ENCODE measurements around the gene OR2T35. TPM values are rescaled to one million over a fixed set of nuclear protein-coding genes. Genes with fewer than 3 reads are reported as not detected.

The OR2T35 gene
- total and polyA plus RNA-seq, 4 donors: not detected

GRCh38 chr1:248597589-248597988 lies 47.5 kb downstream of the OR2T35 start, which contains the start of gene OR2T10:
Gene OR2T10 (minus strand): TSS chr1:248597700. CDS start chr1:248593768, 3,932 bp downstream.
- no peak for DNase-seq (ENCODE audit: low spot score)
- H3K4me3 ChIP-seq (ENCODE audit: low read depth in 1 of 3, low read length in 3 of 3): no peak within 1 kb of the TSS

GRCh38 chr1:248596615-248597014 lies 48.5 kb downstream of the OR2T35 start:
- H3K27ac ChIP-seq (ENCODE audit: low read depth in 1 of 2, low read length in 2 of 2): no peak overlapping the region
- H3K36me3 ChIP-seq (ENCODE audit: control insufficient read depth in 4 of 4, insufficient read depth in 3 of 4, low read depth in 1 of 4, low read length in 3 of 4): no peaks in the 10 kb centered on the region
- no peaks in the 10 kb centered on the region for H3K4me1 ChIP-seq (ENCODE audit: control insufficient read depth in 4 of 4, insufficient read depth in 4 of 4, low read length in 3 of 4)
- no peak overlapping the region for H3K9ac ChIP-seq (ENCODE audit: low read depth in 1 of 2, low read length in 2 of 2)
- H3K9me3 ChIP-seq (ENCODE audit: control insufficient read depth in 4 of 4, low read length in 3 of 4): no peaks in the 10 kb centered on the region
- no peak for TF ChIP-seq CTCF (IDR thresholded peaks at IDR 0.05; ENCODE audit: low read depth, low read length, missing input control)
- TF ChIP-seq, protein P1, sequence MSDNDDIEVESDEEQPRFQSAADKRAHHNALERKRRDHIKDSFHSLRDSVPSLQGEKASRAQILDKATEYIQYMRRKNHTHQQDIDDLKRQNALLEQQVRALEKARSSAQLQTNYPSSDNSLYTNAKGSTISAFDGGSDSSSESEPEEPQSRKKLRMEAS (IDR thresholded peaks at IDR 0.05): no peak
- TF ChIP-seq JUND (IDR thresholded peaks at IDR 0.05): no peak
- no peak for TF ChIP-seq EGR1 (IDR thresholded peaks at IDR 0.05; ENCODE audit: low read depth in 2 of 2)
- TF ChIP-seq, protein P2, sequence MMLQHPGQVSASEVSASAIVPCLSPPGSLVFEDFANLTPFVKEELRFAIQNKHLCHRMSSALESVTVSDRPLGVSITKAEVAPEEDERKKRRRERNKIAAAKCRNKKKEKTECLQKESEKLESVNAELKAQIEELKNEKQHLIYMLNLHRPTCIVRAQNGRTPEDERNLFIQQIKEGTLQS (IDR thresholded peaks at IDR 0.05): no peak
- TF ChIP-seq HNF4G (IDR thresholded peaks at IDR 0.05): no peak
- no peak for TF ChIP-seq RAD21 (IDR thresholded peaks at IDR 0.05)
- no peak for TF ChIP-seq YY1 (IDR thresholded peaks at IDR 0.05)
- no peak for TF ChIP-seq GABPA (IDR thresholded peaks at IDR 0.05 in 1 of 2, conservative IDR thresholded peaks at IDR 0.05 in 1 of 2)
- H3K4me3 ChIP-seq (ENCODE audit: low read depth in 1 of 3, low read length in 3 of 3): no peak overlapping the region
- DNase-seq (ENCODE audit: low spot score): no peak
- H3K27me3 ChIP-seq (ENCODE audit: control insufficient read depth in 4 of 4, insufficient read depth in 4 of 4, low read length in 3 of 4): peaks cover 0 to 5% (median 0%) of the 10 kb centered on the region in 4 donors
- WGBS: 64% methylated on average over 2 of the region's 2 CpGs

More at GRCh38 chr1:248597589-248597988, 47.5 kb downstream of the OR2T35 start, which contains the start of gene OR2T10:
- Histone ChIP-seq H3K9ac (ENCODE audit: low read depth in 1 of 2, low read length in 2 of 2) (no peak within 1 kb of the TSS), H3K9me3 (ENCODE audit: control insufficient read depth in 4 of 4, low read length in 3 of 4) (no peaks in the 10 kb centered on the region), H3K27ac (ENCODE audit: low read depth in 1 of 2, low read length in 2 of 2) (no peak within 1 kb of the TSS), H3K4me1 (ENCODE audit: control insufficient read depth in 4 of 4, insufficient read depth in 4 of 4, low read length in 3 of 4) (no peaks in the 10 kb centered on the region), H3K36me3 (ENCODE audit: control insufficient read depth in 4 of 4, insufficient read depth in 3 of 4, low read depth in 1 of 4, low read length in 3 of 4) (no peaks in the 10 kb centered on the region), H3K27me3 (ENCODE audit: control insufficient read depth in 4 of 4, insufficient read depth in 4 of 4, low read length in 3 of 4) (peaks cover 0 to 5% (median 0%) of the 10 kb centered on the region in 4 donors)
- TF ChIP-seq HNF4G (IDR thresholded peaks at IDR 0.05): no peak
- TF ChIP-seq FOXA2 (IDR thresholded peaks at IDR 0.05): no peak
- TF ChIP-seq, protein P1 (IDR thresholded peaks at IDR 0.05): no peak
- no peak for TF ChIP-seq JUND (IDR thresholded peaks at IDR 0.05)
- no peak for TF ChIP-seq FOXA1 (IDR thresholded peaks at IDR 0.05)
- no peak for TF ChIP-seq REST (IDR thresholded peaks at IDR 0.05)
- WGBS: 82% methylated on average over 6 of the region's 6 CpGs
